ENCODE results near the gene ULK4. TPM values are rescaled to one million over a fixed set of nuclear protein-coding genes. Genes with fewer than 3 reads are reported as not detected.
A peak's percentile ranks its signal among the peaks of the same experiment; 100 is the strongest.

Gene ULK4
- total and polyA plus RNA-seq, 2 of the 8 experiments (the other 6 are each of a cell fraction or from before 2014, with no cell fraction given): 3.0 to 10.8 TPM

DNA sequence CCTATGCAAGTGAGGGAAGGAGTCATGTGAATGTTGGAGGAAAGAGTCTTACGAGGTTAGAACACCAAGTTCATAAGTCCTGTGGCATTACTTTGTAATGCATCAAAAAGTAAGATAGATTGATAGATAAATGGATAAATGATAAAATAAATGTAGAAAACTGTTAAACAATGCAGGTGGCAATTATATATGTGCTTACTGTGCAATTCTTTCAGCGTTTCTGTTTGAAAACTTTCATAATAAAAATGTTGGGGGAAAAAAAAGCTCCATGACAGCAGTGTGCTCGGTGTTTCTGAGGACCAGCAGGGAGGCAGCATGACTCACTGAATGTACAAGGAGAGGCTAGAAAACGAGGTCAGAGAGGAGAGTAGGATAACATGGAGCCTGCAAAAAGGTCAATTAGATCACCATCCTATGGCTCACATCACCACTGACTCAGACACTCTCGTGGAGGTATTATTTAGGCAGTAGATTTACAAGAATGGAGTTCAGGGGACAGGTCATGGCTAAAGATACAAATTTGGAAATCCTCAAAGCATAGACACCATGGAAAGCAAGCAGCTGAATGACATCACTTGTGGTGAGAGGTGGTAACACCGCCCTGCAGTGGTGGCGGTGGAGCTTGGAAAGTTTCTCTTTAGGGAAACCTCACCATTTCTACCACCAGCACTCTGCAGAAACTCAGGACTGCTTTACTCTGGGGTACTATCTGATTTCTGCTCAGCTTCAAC lies 542.8 kb downstream of the ULK4 start (continued):
- TF ChIP-seq, protein P1, sequence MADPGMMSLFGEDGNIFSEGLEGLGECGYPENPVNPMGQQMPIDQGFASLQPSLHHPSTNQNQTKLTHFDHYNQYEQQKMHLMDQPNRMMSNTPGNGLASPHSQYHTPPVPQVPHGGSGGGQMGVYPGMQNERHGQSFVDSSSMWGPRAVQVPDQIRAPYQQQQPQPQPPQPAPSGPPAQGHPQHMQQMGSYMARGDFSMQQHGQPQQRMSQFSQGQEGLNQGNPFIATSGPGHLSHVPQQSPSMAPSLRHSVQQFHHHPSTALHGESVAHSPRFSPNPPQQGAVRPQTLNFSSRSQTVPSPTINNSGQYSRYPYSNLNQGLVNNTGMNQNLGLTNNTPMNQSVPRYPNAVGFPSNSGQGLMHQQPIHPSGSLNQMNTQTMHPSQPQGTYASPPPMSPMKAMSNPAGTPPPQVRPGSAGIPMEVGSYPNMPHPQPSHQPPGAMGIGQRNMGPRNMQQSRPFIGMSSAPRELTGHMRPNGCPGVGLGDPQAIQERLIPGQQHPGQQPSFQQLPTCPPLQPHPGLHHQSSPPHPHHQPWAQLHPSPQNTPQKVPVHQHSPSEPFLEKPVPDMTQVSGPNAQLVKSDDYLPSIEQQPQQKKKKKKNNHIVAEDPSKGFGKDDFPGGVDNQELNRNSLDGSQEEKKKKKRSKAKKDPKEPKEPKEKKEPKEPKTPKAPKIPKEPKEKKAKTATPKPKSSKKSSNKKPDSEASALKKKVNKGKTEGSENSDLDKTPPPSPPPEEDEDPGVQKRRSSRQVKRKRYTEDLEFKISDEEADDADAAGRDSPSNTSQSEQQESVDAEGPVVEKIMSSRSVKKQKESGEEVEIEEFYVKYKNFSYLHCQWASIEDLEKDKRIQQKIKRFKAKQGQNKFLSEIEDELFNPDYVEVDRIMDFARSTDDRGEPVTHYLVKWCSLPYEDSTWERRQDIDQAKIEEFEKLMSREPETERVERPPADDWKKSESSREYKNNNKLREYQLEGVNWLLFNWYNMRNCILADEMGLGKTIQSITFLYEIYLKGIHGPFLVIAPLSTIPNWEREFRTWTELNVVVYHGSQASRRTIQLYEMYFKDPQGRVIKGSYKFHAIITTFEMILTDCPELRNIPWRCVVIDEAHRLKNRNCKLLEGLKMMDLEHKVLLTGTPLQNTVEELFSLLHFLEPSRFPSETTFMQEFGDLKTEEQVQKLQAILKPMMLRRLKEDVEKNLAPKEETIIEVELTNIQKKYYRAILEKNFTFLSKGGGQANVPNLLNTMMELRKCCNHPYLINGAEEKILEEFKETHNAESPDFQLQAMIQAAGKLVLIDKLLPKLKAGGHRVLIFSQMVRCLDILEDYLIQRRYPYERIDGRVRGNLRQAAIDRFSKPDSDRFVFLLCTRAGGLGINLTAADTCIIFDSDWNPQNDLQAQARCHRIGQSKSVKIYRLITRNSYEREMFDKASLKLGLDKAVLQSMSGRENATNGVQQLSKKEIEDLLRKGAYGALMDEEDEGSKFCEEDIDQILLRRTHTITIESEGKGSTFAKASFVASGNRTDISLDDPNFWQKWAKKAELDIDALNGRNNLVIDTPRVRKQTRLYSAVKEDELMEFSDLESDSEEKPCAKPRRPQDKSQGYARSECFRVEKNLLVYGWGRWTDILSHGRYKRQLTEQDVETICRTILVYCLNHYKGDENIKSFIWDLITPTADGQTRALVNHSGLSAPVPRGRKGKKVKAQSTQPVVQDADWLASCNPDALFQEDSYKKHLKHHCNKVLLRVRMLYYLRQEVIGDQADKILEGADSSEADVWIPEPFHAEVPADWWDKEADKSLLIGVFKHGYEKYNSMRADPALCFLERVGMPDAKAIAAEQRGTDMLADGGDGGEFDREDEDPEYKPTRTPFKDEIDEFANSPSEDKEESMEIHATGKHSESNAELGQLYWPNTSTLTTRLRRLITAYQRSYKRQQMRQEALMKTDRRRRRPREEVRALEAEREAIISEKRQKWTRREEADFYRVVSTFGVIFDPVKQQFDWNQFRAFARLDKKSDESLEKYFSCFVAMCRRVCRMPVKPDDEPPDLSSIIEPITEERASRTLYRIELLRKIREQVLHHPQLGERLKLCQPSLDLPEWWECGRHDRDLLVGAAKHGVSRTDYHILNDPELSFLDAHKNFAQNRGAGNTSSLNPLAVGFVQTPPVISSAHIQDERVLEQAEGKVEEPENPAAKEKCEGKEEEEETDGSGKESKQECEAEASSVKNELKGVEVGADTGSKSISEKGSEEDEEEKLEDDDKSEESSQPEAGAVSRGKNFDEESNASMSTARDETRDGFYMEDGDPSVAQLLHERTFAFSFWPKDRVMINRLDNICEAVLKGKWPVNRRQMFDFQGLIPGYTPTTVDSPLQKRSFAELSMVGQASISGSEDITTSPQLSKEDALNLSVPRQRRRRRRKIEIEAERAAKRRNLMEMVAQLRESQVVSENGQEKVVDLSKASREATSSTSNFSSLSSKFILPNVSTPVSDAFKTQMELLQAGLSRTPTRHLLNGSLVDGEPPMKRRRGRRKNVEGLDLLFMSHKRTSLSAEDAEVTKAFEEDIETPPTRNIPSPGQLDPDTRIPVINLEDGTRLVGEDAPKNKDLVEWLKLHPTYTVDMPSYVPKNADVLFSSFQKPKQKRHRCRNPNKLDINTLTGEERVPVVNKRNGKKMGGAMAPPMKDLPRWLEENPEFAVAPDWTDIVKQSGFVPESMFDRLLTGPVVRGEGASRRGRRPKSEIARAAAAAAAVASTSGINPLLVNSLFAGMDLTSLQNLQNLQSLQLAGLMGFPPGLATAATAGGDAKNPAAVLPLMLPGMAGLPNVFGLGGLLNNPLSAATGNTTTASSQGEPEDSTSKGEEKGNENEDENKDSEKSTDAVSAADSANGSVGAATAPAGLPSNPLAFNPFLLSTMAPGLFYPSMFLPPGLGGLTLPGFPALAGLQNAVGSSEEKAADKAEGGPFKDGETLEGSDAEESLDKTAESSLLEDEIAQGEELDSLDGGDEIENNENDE (IDR thresholded peaks at IDR 0.05; ENCODE audit: insufficient replicate concordance, low read length): no peak
- TF ChIP-seq PHF8 (conservative IDR thresholded peaks at IDR 0.05; ENCODE audit: low read depth, low read length) (no peak), RNF2 (IDR thresholded peaks at IDR 0.05; ENCODE audit: borderline replicate concordance, low read depth, low read length, missing control alignments, poor library complexity, severe bottlenecking) (no peak), CHD2 (IDR thresholded peaks at IDR 0.05; ENCODE audit: low read length) (no peak), CTCF (IDR thresholded peaks at IDR 0.05; ENCODE audit: control extremely low read depth in 1 of 3, insufficient read depth in 1 of 3, low read depth in 1 of 3, low read length in 3 of 3) (peak in 2 of 3 experiments; percentile 27 to 37; a peak in 2 of 4 replicates), ASH2L (IDR thresholded peaks at IDR 0.05; ENCODE audit: low read length) (no peak)
- TF ChIP-seq, protein P2, sequence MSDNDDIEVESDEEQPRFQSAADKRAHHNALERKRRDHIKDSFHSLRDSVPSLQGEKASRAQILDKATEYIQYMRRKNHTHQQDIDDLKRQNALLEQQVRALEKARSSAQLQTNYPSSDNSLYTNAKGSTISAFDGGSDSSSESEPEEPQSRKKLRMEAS (IDR thresholded peaks at IDR 0.05): no peak

Data from H1 (cell line).